RWPE1 (cell line): ENCODE measurements around the gene SEMA6C.

ENCODE experiments used
- CTCF ChIA-PET: fragments of 350-600 bp; sonication (Branson Sonifier 250); formaldehyde crosslinking; extraction: SDS; loops from one replicate; lab custom pipeline; 2021; lab: Yijun Ruan, JAX
- POLR2A ChIA-PET: fragments of 400-600 bp; formaldehyde crosslinking; extraction: SDS; loops from one replicate; lab custom pipeline; 2020; ENCODE audit warnings: antibody characterized with exemption; ENCODE audit not compliant: low non-redundant PET; lab: Yijun Ruan, JAX
- DNase-seq: peaks from one replicate; pipeline ENCODE4 v3.0.0; 2012; ENCODE audit warnings: low spot score
- H3K27ac ChIP-seq: fragments of 450-650 bp; 2 replicates; pipeline ENCODE4 v1.5.1; 2017
- TF ChIP-seq, protein P1 (sequence below): fragments of 450-650 bp; conservative IDR thresholded peaks from 2 replicates; pipeline ENCODE4 v1.5.1; 2017; ENCODE audit warnings: low read depth, mild to moderate bottlenecking

SEMA6C gene

GRCh38 chr1:151167116-151167515 is 20.7 kb upstream of the SEMA6C start:
- POLR2A ChIA-PET = interaction anchor here (0.6 kb wide), 1 partner anchor 33 kb away, joined by 3 read pairs; no protein-coding TSS in a partner anchor
- DNase-seq = no peak
- CTCF ChIA-PET = no interaction called here
- TF ChIP-seq, protein P1, sequence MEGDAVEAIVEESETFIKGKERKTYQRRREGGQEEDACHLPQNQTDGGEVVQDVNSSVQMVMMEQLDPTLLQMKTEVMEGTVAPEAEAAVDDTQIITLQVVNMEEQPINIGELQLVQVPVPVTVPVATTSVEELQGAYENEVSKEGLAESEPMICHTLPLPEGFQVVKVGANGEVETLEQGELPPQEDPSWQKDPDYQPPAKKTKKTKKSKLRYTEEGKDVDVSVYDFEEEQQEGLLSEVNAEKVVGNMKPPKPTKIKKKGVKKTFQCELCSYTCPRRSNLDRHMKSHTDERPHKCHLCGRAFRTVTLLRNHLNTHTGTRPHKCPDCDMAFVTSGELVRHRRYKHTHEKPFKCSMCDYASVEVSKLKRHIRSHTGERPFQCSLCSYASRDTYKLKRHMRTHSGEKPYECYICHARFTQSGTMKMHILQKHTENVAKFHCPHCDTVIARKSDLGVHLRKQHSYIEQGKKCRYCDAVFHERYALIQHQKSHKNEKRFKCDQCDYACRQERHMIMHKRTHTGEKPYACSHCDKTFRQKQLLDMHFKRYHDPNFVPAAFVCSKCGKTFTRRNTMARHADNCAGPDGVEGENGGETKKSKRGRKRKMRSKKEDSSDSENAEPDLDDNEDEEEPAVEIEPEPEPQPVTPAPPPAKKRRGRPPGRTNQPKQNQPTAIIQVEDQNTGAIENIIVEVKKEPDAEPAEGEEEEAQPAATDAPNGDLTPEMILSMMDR = no peak
- peak overlapping the region; percentile 84 for H3K27ac ChIP-seq

DNA sequence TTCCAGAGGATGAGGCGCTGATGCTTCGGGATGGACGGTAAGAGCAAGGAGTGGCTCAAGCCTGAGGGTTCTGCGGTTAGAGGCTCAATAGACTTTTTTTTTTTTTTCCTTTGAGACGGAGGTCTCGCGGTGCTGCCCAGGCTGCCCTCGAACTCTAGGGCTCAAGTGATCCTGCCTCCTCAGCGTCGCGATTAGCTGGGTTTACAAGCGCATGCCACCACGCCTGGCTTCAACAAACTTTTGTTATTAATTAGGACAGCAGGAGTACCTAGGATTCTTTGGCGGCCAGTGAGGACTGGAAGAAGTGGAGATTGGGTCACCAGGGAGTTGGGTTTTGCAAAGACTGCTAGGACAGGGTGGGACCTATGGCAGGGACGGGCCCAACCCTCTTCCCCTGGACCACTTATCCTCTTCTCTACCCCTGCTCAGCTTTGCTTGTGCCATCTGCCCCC is 20.1 kb upstream of the SEMA6C start:
- TF ChIP-seq, protein P1 = no peak
- POLR2A ChIA-PET = interaction anchor here (0.6 kb wide), 1 partner anchor 34 kb away, joined by 3 read pairs; no protein-coding TSS in a partner anchor
- CTCF ChIA-PET = no interaction called here
- peak; percentile 61 for DNase-seq
- H3K27ac ChIP-seq = peak overlapping the region; percentile 84

DNA sequence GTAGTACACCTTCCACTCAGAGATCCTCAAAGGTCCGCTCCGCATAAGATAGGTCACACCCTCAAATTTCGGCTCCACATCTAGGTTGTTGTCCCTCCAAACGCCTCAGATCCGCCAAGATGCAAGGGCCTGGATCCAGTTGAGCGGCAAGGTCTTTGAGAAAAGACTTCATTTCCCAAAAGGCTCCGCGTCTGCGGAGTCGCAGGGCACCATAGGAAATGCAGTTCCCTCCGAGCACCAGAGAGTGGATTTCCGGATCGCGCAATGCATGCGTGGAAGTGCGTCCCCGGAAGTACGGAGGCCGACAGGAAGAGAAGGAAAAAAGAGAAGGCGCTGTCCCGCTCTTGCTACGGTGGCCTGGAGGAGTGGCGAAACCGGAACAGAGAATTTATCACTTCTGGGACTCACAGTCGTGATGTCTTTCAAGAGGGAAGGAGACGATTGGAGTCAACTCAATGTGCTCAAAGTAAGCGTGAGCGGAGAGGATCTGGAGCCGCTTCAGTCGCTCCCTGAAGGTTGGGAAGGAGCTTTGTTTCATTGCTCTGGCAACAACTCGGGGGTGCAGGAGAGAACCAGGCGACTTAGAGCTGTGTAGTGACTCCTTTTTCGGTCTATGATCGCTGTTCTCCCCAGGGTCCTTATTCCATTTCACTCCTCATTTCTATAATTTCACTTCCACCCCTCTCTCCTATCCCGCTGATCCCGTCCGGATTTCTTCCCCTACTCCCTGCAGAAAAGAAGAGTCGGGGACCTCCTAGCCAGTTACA is 19.5 kb upstream of the SEMA6C start, which contains the start of the genes LYSMD1 and SCNM1:
LYSMD1 (minus strand) TSS at position 165 of the 767 bp plus-strand sequence. CDS start 644 bp downstream, outside the sequence.
SCNM1 (plus strand) TSS at position 407 of the 767 bp plus-strand sequence; CDS start at position 416, 9 bp downstream.
- peak within 1 kb of the TSS; percentile 84 for H3K27ac ChIP-seq
- TF ChIP-seq, protein P1 = no peak
- ChIA-PET CTCF (no interaction called here), POLR2A (no interaction called here)
- peak; percentile 96 for DNase-seq

DNA sequence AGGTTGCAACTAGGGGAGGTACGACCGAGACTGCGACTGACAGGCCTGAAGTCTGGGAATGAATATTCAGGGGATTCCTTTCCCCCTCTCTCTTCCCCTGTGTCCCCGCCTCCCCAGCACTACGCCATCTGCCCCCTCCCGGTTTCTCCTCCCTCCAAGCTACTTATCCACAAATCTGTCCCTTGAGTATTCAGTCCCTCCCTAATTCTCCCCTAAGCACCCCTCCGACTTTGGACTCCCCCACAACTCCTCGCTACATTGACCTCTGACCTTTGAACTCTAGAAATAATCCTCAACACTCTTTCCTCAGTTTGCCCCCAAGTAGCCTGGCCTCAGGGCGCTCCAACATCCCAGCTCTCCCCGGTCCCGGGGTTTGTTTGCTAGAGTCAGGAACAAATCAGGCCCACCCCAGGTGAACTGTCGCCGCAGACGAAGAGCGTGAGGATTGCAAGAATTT is 18.9 kb upstream of the SEMA6C start:
- TF ChIP-seq, protein P1 = no peak
- peak overlapping the region; percentile 84 for H3K27ac ChIP-seq
- peak; percentile 51 for DNase-seq
- ChIA-PET CTCF (no interaction called here), POLR2A (no interaction called here)

DNA sequence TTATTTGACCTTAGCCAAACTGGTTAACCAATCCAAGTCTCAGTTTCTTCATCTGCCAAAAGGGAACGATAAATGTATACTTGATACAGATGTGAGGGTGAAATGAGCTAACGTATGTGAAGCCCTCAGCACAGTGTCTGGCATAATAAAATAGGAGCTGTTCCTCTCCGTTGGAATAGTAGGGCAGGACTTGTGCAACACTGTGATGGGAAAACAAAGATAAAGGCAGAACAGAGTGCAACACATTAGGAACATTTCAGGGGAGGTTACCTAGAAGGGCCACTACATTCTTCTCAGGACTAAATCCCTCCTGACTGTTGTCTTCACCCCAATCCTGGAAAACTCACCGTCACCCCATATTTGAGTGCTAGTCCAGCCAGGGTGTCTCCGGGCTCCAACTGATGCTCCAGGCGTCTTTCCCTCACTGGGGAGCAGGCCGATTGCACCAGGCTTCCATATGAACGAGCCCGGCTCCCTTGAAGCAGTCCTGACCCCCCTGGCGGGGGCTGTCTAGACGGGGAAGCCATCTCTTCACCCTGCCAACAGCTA is 18.4 kb upstream of the SEMA6C start:
- DNase-seq = no peak
- TF ChIP-seq, protein P1 = no peak
- POLR2A ChIA-PET = no interaction called here
- CTCF ChIA-PET = interaction anchor here (0.6 kb wide), 1 partner anchor 106 kb away, joined by 4 read pairs; the partner anchor contains the start of gene CDC42SE1
- peak overlapping the region; percentile 84 for H3K27ac ChIP-seq

DNA sequence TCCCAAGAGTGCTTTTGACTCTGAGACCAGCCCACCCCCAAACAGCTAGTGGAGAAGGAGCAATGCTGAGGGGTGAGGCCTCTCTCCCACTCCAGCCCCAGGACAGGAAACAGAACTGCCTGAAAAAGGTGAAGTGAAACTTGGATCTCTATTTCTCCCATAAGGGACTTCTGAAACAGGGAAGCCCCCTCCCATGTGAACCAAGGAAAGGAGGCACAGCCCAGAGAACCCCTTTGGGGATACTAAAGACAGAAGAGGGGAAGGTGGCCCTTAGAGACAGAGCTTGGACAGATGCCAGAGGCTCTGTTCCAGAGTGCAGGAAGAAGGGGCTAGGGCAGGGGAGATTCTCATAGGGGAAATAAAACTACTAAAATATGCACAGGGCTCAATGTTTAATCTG is 12.9 kb upstream of the SEMA6C start:
- TF ChIP-seq, protein P1 = no peak
- no peak overlapping the region for H3K27ac ChIP-seq
- no peak for DNase-seq
- ChIA-PET POLR2A (no interaction called here), CTCF (interaction anchor here (0.6 kb wide), 2 partner anchors 97 to 154 kb away, joined by 3 to 7 read pairs; no protein-coding TSS in a partner anchor)
